HG02870 (cell line): ENCODE data around the gene NUP210L.
A peak's percentile ranks its signal among the peaks of the same experiment; 100 is the strongest.
"Not testable (repeated sequence)": the region's sequence is repeated elsewhere in the genome, so short reads cannot be mapped to it uniquely, and the experiment has no call there.

Experiments
- ATAC-seq: cut with Tn5 transposase; IDR thresholded peaks from one replicate; pipeline ENCODE4 v1.9.1; 2021; ENCODE audit warnings: mild to moderate bottlenecking, moderate library complexity; ENCODE audit not compliant: unreplicated experiment

NUP210L gene

GRCh38 chr1:154170547-154171222, 15.8 kb upstream of the NUP210L start:
- no peak for ATAC-seq

GRCh38 chr1:154167461-154167860, 12.6 kb upstream of the NUP210L start:
- ATAC-seq: no peak

GRCh38 chr1:154166207-154166606, 11.3 kb upstream of the NUP210L start:
- no peak for ATAC-seq

DNA sequence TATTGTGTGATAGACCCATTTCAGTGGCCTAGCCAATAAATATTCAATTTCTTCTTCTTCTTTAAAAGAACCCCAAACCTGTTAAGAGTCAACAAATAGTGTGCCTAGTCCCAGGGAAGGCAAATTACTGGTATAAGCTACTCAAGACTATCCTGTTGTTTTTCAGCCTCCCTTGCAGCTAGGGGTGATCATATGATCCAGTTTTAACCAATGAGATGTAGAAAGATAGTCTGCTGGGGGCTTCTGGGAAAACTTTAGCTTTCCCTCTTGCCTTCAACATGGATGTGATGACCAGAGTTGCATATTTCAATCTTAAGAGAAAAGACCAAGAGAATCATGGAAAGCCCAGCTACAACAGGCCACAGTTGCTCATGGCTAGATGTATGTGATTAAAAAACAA, 4.7 kb upstream of the NUP210L start:
- no peak for ATAC-seq

DNA sequence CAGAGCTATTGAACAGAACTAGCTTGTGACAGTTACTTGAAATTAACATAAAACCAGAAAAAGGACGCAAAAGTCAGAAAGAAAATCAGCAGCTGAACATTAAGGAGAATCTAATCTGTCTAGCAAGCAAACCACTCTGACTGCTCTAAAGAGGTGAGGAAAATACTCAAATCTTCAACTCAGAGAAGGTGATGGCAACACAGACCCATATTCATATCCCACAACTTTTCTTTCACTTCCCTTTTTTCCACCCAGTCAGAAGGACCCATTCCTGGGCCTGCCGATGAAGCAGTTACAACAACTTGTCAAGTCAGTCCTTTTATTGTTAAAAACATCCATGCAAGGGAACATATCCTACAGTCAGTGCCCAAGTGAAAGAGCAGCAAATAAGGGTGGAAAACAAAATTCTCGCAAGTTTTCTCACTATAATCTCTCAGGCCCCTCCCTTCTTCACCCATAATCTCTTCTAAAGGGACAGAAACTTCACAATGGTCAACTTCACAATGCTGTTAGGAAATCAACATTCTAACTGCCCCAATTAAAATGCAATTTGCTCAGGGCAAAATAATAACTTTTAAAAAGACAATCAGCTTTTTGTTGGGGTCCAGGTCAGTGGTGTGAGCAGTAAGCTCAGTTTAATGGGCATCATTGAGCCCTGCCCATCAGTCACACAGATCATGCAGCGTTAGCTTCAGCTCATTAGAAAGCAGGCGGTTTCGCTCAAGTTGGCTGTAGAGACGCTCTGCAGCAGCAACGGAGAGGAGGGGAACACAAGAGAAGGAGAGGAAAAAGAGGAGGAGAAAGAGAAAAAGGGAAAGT, 3.6 kb upstream of the NUP210L start:
- no peak for ATAC-seq

DNA sequence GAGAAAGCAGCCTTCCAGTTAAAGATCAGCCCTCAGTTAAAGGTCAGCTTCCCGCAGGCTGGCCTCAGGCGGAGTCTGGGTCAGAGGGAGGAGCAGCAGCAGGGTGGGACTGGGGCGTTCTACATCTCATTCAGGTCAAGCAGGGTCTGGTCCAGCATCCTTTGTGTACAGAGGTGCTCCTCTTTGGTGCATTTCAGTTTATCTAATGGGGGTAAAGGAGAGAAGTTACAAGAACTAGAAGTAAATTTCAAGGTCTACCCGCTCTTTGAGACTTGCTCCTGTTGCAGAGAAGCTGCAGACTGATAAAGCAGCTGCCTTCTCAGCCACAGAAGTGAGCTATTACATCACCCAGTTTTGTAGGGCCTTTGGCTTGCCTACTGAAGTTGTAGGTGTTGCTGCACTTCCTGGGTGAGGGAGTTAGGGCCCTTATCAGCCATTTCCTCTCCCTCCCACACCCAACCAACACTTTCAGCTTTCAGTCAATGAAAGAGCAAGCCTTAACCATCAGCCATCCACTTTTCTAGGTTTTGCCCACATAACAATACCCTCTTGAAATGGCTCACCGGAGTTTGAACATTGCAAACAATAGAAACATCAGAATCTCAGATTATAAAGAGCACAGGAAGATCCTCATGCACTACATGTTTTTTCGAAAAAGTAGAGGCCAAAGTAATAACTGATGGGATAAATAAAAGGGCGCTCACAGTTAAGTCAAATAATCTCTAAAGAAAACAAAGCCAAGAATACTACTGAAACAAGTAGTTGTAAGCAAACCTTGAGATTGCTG, 2.8 kb upstream of the NUP210L start:
- peak; percentile 79 for ATAC-seq

- ATAC-seq: no peak
Measured at GRCh38 chr1:154155251-154155650, 378 bp upstream of the NUP210L start.

DNA sequence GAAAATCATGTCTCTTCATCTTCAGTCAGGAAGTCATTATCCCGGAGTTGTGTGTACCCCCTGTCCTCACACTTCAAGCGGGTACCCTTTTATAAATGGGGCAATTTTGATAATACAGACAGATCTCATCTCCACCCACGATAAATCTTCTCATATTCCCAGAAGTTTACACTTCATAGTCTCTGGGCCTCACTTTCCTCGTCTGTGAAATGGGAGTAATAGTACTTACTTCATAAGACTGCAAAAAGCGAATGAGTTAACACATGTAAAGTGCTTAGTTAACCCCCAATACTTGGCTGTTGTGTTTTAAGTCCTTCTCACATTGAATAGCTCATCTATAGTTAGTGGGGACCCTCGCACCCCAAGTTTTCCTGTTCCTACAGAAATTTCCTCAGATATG, 820 bp downstream of the NUP210L start:
- ATAC-seq: no peak

DNA sequence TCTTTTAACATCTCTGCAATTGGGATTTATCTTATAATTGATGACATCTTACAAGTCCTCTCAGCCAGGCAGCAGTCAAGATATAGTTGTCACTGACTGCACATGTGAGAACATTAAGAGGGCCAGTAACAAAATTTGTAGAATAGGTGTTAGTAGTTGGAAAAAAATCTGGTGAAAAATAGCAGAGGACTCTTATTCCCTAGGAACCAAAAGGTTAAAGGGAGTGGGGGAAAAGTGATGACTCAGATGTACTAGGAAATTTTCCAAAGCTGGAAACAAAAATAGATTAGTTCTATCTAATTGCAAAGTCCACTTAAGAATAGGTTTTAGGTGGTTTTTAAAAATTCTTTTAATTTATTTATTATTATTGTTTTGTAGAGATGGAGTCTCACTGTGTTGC, 3.6 kb downstream of the NUP210L start:
- no peak for ATAC-seq

DNA sequence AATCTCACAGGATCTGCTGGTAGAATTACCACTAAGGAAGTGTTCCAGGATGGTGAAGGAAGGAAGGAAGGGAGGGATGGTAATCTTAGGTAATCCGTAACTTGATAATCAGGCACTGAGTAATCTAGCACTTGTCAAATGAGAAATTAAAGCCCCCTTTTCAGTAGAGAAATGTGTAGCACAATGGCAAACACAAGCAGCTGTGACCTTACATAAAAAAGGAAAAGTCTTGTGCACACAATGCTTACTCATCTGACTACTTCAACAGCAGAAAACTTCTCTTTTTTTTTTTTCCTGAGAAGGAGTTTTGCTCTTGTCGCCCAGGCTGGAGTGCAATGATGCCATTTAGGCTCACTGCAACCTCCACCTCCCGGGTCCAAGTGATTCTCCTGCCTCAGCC, 6.1 kb downstream of the NUP210L start:
- ATAC-seq: no peak

DNA sequence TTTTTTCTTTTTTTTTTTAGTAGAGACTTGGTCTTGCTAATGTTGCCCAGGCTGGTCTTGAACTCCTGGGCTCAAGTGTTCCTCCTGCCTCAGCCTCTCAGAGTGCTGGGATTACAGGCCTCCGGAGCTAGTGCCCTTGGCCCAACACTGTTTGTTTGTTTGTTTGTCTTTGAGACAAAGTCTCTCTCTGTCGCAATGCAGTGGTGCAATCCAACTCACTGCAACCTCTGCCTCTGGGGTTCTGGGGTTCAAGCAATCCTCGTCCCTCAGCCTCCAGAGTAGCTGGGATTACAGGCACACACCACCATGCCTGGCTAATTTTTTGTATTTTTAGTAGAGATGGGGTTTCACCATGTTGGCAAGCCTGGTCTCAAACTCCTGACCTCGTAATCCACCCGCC, 7.4 kb downstream of the NUP210L start:
- ATAC-seq: not testable (repeated sequence)

GRCh38 chr1:154145986-154146385, 8.9 kb downstream of the NUP210L start:
- no peak for ATAC-seq

GRCh38 chr1:154142358-154142757, 12.5 kb downstream of the NUP210L start:
- no peak for ATAC-seq

DNA sequence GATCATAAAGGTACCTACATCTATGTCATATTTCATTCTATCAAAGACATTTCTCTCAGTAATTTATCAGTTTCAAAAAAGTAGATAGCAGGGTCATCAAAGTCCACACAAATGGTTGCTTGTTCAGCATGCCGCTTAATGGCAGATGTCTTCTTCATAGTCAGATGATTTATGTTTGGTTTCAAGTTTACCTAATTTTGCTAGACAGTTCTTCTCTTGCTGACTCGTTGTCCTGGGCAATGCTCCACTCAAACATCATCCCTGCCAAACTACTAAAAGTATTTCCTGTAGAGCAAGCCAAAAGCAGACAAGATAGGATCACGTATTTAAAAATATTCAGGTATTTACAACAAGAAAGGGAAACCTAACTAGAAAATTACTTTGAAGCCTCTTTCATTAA, 13.6 kb downstream of the NUP210L start:
- ATAC-seq: no peak

- no peak for ATAC-seq
Measured at GRCh38 chr1:154137888-154138287, 17.0 kb downstream of the NUP210L start.

GRCh38 chr1:154133256-154133655, 21.6 kb downstream of the NUP210L start:
- ATAC-seq: no peak

DNA sequence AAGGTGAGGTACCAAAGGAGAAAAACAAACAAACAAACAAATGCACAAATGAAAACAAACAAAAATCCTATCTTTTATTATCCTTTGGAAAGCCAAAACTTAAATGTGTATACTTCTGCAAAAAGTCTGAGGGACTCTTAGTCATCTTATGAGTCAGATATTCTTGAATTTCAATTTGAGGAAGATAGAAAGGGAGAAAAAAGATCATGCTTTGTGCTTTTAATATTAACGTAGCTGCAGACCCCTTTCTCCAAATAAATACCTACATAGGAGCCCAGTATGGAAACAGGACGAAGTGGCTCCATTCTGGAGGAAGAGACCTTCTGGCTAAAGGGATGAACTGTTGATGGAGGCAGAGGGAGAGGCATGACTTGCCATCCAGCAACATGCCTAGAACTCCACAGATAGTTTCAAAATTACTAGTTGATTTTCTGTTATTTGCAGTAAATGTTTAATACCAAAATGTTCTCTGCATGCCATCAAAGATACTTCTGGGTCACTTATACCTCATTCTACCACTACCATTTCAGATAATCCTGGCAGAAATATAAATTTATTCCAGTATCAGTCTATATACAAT, 25.4 kb downstream of the NUP210L start:
- no peak for ATAC-seq

- ATAC-seq: not testable (repeated sequence)
Measured at GRCh38 chr1:154123205-154123604, 31.7 kb downstream of the NUP210L start.

DNA sequence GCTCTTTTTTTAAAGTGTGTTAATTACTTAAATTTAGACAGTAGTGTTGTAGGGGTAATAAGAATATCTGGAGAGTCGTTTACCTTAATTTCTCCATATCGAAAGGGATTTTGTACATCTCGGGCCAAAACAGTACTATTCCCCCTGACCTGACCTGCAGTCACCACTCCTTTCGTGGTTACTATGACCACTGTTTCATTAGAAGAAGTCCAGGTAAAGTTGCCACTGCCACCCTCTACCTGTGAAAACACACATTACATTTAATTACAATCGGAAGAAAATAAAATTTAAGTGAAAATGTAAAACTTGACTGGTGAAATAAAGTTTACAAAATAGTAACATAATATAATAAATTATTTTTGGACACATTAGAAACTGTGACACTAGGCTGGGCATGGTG, 37.2 kb downstream of the NUP210L start:
- no peak for ATAC-seq

DNA sequence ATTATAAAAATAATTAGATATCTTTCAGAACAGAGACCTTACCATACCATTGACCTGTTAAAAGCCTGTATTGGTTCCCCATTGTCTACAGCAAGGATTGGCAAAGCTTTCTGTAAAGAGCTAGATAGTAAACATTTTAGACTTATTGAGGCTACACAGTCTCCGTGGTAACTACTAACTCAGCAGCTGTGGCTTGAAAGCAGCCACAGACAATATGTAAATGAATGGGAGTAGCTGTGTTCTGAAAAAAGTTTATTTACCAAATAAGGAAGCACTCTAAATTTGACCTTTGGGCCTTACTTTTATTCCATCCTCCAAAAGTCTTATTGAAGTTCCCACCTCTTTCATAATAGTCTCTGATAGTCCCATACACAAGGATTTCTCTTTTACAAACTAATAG, 39.7 kb downstream of the NUP210L start:
- no peak for ATAC-seq

GRCh38 chr1:154104433-154105082, 50.3 kb downstream of the NUP210L start:
- ATAC-seq: no peak
